Prostate gland (tissue), 2 donors: ENCODE data around the gene SKIC8. TPM values are rescaled to one million over a fixed set of nuclear protein-coding genes. Genes with fewer than 3 reads are reported as not detected.

Experiments used
- DNase-seq: peaks from one replicate; pipeline ENCODE4 v3.0.0-alpha.2; 2019; ENCODE audit warnings: low spot score
- H3K27ac ChIP-seq, 2 donors: fragments of 200-600 bp; sonication (generic); 2 replicates each; pipeline ENCODE4 v1.5.1; 2017 to 2019
- H3K27me3 ChIP-seq: fragments of 200-600 bp; sonication (generic); replicated peaks from 2 replicates; pipeline ENCODE4 v1.5.1; 2019; ENCODE audit not compliant: insufficient read depth
- H3K36me3 ChIP-seq, 2 donors: fragments of 200-600 bp; sonication (generic); 1 replicate in 1 of 2; 2 replicates in 1 of 2; pipeline versions ENCODE4 v1.5.1 to v1.8.1; 2017 to 2019
- H3K4me1 ChIP-seq: fragments of 200-600 bp; sonication (generic); replicated peaks from 2 replicates; pipeline ENCODE4 v1.5.1; 2019
- H3K4me3 ChIP-seq, 2 donors: fragments of 200-600 bp; sonication (generic); 2 replicates each; pipeline ENCODE4 v1.5.1; 2017 to 2019
- H3K9me3 ChIP-seq: fragments of 200-600 bp; sonication (generic); 2 replicates; pipeline ENCODE4 v1.5.1; 2017
- CTCF ChIP-seq, 4 experiments: fragments of 200-600 bp in 2 of 4; fragments of 450-650 bp in 2 of 4; sonication (generic) in 2 of 4; IDR thresholded peaks; 1 replicate in 3 of 4; 2 replicates in 1 of 4; pipeline ENCODE4 v1.5.1; 2016 to 2019; ENCODE audit warnings: antibody characterized with exemption in 4 of 4, mild to moderate bottlenecking in 2 of 4, moderate library complexity in 2 of 4
- POLR2A ChIP-seq: fragments of 450-650 bp; IDR thresholded peaks from one replicate; pipeline ENCODE4 v1.6.1; 2016; ENCODE audit warnings: antibody characterized with exemption, mild to moderate bottlenecking
- POLR2AphosphoS5 ChIP-seq: sonication (generic); formaldehyde crosslinking; IDR thresholded peaks from one replicate; pipeline ENCODE4 v1.6.1; 2017; ENCODE audit warnings: antibody characterized with exemption
- WGBS: methylation state at CpG from one replicate; pipeline ENCODE4 v1.1.5; 2018; 5-methylcytosine and 5-hydroxymethylcytosine counted together
- intact Hi-C: fragments of 100-400 bp; cut with DNase I; formaldehyde crosslinking; loops from one replicate; pipeline ENCODE4 v1.14.2; 2022
- total RNA-seq, 2 donors: library from RNA; depleted of rRNA; stranded (reverse); fragments of >200 nt; gene quantifications; one replicate each; pipeline ENCODE4 v1.1.0, GENCODE V29; 2016

Gene SKIC8
- total RNA-seq, 2 donors from 2014 or later, result 58.1 to 109 TPM

DNA sequence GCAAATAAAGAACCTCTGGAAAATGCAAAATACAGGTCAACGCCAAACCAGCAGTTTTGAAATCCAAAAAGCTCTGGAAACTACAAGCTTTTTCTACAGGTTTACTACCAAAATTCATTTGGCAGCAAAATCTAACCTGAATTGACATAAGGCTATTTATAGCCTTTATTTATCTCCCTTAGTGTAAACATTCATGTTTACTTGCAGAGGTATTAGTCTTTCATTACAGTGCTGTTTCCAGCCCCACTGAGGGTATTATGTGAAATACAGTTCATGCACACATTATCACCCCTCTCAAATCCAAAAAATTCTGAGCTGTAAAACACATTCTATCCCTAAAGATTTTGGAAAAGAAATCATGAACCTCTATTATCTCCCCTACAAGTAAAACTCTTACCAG, 7.2 kb downstream of the SKIC8 start:
- peak overlapping the region; percentile 18 to 69 for H3K27ac ChIP-seq
- intact Hi-C loops, result no loop called here
- no peaks in the 10 kb centered on the region for H3K36me3 ChIP-seq
- DNase-seq, result no peak
- WGBS, result 80% methylated on average over 1 of the region's 1 CpG
- TF ChIP-seq POLR2A (no peak), POLR2AphosphoS5 (no peak), CTCF (IDR thresholded peaks at IDR 0.05) (no peak)
- no peak overlapping the region for H3K4me3 ChIP-seq
- H3K9me3 ChIP-seq, result no peaks in the 10 kb centered on the region
- H3K27me3 ChIP-seq, result no peaks in the 10 kb centered on the region
- H3K4me1 ChIP-seq, result peaks cover 5% of the 10 kb centered on the region

- Histone ChIP-seq H3K36me3 (no peaks in the 10 kb centered on the region), H3K9me3 (no peaks in the 10 kb centered on the region), H3K4me3 (no peak overlapping the region), H3K27me3 (no peaks in the 10 kb centered on the region), H3K4me1 (peaks cover 5% of the 10 kb centered on the region), H3K27ac (peak overlapping the region; percentile 47 to 69)
- TF ChIP-seq POLR2AphosphoS5 (peak; percentile 58), POLR2A (no peak)
- 95% methylated on average over 2 of the region's 2 CpGs for WGBS
- DNase-seq, result peak; percentile 63
- intact Hi-C loops, result no loop called here
These were observed 7.7 kb downstream of the SKIC8 start for GRCh38 chr15:78291698-78292097.

DNA sequence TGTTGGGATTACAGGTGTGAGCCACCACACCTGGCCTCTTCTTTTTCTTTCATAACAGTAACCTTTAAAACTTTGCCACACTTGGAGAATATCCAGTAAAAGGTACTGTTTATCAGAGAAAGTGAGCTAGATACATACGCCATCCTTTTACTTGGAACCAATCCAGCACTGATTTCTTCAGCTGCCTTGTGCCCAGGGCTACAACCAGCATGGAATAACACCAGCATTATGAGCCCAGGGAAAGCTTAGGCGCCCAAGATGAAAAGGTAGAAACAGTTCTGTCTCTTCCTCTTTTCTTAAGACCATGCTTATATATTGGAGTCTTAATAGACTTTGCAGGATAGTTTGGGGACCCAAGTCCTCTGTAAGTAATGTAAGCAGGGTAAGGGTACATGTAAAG, 8.4 kb downstream of the SKIC8 start:
- Histone ChIP-seq H3K9me3 (no peaks in the 10 kb centered on the region), H3K27ac (peak overlapping the region; percentile 47 to 69), H3K4me1 (peaks cover 5% of the 10 kb centered on the region), H3K27me3 (no peaks in the 10 kb centered on the region), H3K4me3 (no peak overlapping the region), H3K36me3 (no peaks in the 10 kb centered on the region)
- no peak for DNase-seq
- intact Hi-C loops, result no loop called here
- WGBS, result 86% methylated on average over 2 of the region's 2 CpGs
- TF ChIP-seq POLR2AphosphoS5, result no peak
- no peak for TF ChIP-seq CTCF (IDR thresholded peaks at IDR 0.05)
- TF ChIP-seq POLR2A, result no peak

DNA sequence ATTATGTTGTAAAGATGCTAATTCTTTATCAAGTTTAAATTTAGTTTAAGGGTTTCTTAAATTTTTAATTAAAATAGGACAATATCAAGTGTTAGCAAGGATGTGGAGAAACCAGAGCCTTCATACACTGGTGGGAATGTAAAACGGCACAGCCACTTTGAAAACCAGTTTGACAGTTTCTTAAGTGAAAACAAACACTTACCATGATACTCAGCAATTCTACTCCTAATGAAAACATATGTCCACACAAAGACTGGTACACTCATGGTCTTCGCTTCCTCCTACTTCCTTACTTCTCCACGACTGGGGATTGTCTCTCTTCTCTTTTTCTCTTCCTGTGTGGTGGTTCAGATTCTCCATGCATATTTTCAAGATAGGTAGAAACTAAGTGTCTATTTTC, 9.2 kb downstream of the SKIC8 start:
- Histone ChIP-seq H3K36me3 (no peaks in the 10 kb centered on the region), H3K4me1 (peaks cover 5% of the 10 kb centered on the region), H3K9me3 (no peaks in the 10 kb centered on the region), H3K27ac (peak overlapping the region; percentile 47 to 69), H3K27me3 (no peaks in the 10 kb centered on the region), H3K4me3 (no peak overlapping the region)
- no peak for DNase-seq
- TF ChIP-seq CTCF (IDR thresholded peaks at IDR 0.05), result no peak
- no peak for TF ChIP-seq POLR2A
- peak; percentile 44 for TF ChIP-seq POLR2AphosphoS5
- WGBS, result 40% methylated on average over 3 of the region's 3 CpGs
- intact Hi-C loops, result no loop called here

GRCh38 chr15:78284758-78285157, 14.7 kb downstream of the SKIC8 start:
- H3K4me1 ChIP-seq, result no peaks in the 10 kb centered on the region
- no peak for TF ChIP-seq POLR2AphosphoS5
- TF ChIP-seq POLR2A, result no peak
- intact Hi-C loops, result no loop called here
- H3K27me3 ChIP-seq, result no peaks in the 10 kb centered on the region
- WGBS, result 81% methylated on average over 4 of the region's 4 CpGs
- no peaks in the 10 kb centered on the region for H3K36me3 ChIP-seq
- no peak for DNase-seq
- H3K4me3 ChIP-seq, result no peak overlapping the region
- H3K9me3 ChIP-seq, result no peaks in the 10 kb centered on the region
- no peak overlapping the region for H3K27ac ChIP-seq

GRCh38 chr15:78282324-78282723, 17.1 kb downstream of the SKIC8 start:
- intact Hi-C loops, result no loop called here
- H3K27me3 ChIP-seq, result no peaks in the 10 kb centered on the region
- no peaks in the 10 kb centered on the region for H3K9me3 ChIP-seq
- no peaks in the 10 kb centered on the region for H3K4me1 ChIP-seq
- H3K27ac ChIP-seq, result no peak overlapping the region
- H3K4me3 ChIP-seq, result no peak overlapping the region
- no peaks in the 10 kb centered on the region for H3K36me3 ChIP-seq
- 96% methylated on average over 2 of the region's 2 CpGs for WGBS
- TF ChIP-seq POLR2AphosphoS5 (no peak), POLR2A (no peak), CTCF (IDR thresholded peaks at IDR 0.05) (no peak)
- no peak for DNase-seq
